Measurements from ENCODE around the gene GZMB. TPM values are rescaled to one million over a fixed set of nuclear protein-coding genes. Genes with fewer than 3 reads are reported as not detected.

The GZMB gene
- total RNA-seq, 1 experiment from 2014 or later: not detected

DNA sequence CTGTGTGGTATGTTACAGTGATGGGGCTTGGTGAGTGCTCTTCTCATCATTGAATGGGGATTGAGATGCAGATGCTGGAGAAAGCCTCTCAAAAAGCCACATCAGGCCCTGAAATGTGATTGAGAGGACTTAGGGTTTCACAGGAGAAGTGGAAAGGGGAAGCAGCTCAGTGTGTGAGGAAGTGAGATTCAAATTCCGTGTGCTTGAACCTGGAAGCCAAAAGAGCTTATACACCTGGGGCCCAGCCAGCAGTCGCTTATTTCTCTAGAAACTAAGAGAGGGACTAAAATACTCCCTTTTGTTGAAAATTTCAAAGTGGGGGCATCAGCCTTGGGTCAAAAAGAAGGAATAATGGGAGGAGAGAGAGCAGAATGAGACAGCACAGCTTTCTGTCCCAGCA is 39.1 kb upstream of the GZMB start:
- ChIA-PET POLR2A (no interaction called here), CTCF (no interaction called here)
- TF ChIP-seq, protein P1, sequence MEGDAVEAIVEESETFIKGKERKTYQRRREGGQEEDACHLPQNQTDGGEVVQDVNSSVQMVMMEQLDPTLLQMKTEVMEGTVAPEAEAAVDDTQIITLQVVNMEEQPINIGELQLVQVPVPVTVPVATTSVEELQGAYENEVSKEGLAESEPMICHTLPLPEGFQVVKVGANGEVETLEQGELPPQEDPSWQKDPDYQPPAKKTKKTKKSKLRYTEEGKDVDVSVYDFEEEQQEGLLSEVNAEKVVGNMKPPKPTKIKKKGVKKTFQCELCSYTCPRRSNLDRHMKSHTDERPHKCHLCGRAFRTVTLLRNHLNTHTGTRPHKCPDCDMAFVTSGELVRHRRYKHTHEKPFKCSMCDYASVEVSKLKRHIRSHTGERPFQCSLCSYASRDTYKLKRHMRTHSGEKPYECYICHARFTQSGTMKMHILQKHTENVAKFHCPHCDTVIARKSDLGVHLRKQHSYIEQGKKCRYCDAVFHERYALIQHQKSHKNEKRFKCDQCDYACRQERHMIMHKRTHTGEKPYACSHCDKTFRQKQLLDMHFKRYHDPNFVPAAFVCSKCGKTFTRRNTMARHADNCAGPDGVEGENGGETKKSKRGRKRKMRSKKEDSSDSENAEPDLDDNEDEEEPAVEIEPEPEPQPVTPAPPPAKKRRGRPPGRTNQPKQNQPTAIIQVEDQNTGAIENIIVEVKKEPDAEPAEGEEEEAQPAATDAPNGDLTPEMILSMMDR (IDR thresholded peaks at IDR 0.05; ENCODE audit: unreplicated experiment): no peak
- no peak overlapping the region for H3K27ac Mint-ChIP-seq (ENCODE audit: low read depth, unreplicated experiment)
- peaks cover 2% of the 10 kb centered on the region for H3K9me3 Mint-ChIP-seq (ENCODE audit: unreplicated experiment)
- no peaks in the 10 kb centered on the region for H3K36me3 Mint-ChIP-seq (ENCODE audit: insufficient read depth, unreplicated experiment)
- DNase-seq (ENCODE audit: unreplicated experiment): no peak
- intact Hi-C loops (cut with micrococcal nuclease): no loop called here
- peaks cover 73% of the 10 kb centered on the region for H3K27me3 Mint-ChIP-seq (ENCODE audit: insufficient read depth, unreplicated experiment)
- no peak overlapping the region for H3K4me3 Mint-ChIP-seq (ENCODE audit: unreplicated experiment)
- BruUV-seq (replicated peaks): no TSS peak
- H3K4me1 Mint-ChIP-seq (ENCODE audit: insufficient read depth, unreplicated experiment): no peaks in the 10 kb centered on the region

DNA sequence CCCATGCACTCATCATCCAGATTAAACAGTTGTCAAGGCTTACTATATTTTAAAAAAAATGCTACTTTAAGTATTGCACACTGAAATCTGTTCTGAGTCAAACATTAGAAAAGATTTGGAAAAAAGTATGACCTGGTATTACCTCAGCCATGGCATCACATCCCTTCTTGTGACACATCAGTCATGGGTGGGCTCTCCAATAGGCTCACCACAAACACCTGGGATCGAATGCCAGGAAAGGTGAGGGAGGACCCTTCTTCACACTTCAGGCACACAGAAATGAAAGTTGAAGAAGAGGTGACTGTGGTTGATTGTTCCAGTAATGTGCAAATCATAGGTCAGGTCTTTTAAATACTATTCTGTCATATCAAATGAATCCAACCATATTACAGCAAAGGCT is 36.6 kb upstream of the GZMB start:
- H3K4me3 Mint-ChIP-seq (ENCODE audit: unreplicated experiment): no peak overlapping the region
- ChIA-PET CTCF (no interaction called here), POLR2A (no interaction called here)
- no peak overlapping the region for H3K27ac Mint-ChIP-seq (ENCODE audit: low read depth, unreplicated experiment)
- TF ChIP-seq, protein P1 (IDR thresholded peaks at IDR 0.05; ENCODE audit: unreplicated experiment): no peak
- H3K27me3 Mint-ChIP-seq (ENCODE audit: insufficient read depth, unreplicated experiment): peaks cover 67% of the 10 kb centered on the region
- peaks cover 6% of the 10 kb centered on the region for H3K9me3 Mint-ChIP-seq (ENCODE audit: unreplicated experiment)
- intact Hi-C loops (cut with micrococcal nuclease): no loop called here
- DNase-seq (ENCODE audit: unreplicated experiment): no peak
- no peaks in the 10 kb centered on the region for H3K36me3 Mint-ChIP-seq (ENCODE audit: insufficient read depth, unreplicated experiment)
- no peaks in the 10 kb centered on the region for H3K4me1 Mint-ChIP-seq (ENCODE audit: insufficient read depth, unreplicated experiment)
- BruUV-seq (replicated peaks): no TSS peak

DNA sequence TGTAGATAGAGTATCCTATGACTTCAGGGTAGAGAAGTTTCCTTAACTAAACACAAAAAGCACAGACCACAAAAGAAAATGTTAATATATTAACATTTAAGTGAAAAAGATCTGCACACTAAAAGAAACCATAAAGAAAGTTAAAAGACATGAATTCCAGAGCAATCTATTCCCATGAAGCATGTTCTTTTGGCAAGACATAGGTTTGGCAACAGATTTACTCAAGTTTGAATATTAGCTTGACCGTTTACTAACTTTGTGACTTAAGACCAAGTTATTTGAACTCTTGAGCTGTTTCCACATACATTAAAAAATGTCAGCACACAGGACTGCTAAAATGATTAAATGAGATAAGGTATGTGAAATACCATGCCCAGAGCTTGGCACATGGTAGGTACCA is 35.7 kb upstream of the GZMB start:
- no peaks in the 10 kb centered on the region for H3K36me3 Mint-ChIP-seq (ENCODE audit: insufficient read depth, unreplicated experiment)
- BruUV-seq (replicated peaks): no TSS peak
- peaks cover 6% of the 10 kb centered on the region for H3K4me1 Mint-ChIP-seq (ENCODE audit: insufficient read depth, unreplicated experiment)
- TF ChIP-seq, protein P1 (IDR thresholded peaks at IDR 0.05; ENCODE audit: unreplicated experiment): no peak
- peaks cover 6% of the 10 kb centered on the region for H3K9me3 Mint-ChIP-seq (ENCODE audit: unreplicated experiment)
- POLR2A ChIA-PET: no interaction called here
- H3K27me3 Mint-ChIP-seq (ENCODE audit: insufficient read depth, unreplicated experiment): peaks cover 57% of the 10 kb centered on the region
- intact Hi-C loops (cut with micrococcal nuclease): no loop called here
- H3K4me3 Mint-ChIP-seq (ENCODE audit: unreplicated experiment): no peak overlapping the region
- no peak overlapping the region for H3K27ac Mint-ChIP-seq (ENCODE audit: low read depth, unreplicated experiment)
- DNase-seq (ENCODE audit: unreplicated experiment): no peak
- CTCF ChIA-PET: interaction anchor here (0.8 to 1.3 kb wide), 2 partner anchors 10 to 12 kb away, joined by 4 read pairs; no protein-coding TSS in a partner anchor

DNA sequence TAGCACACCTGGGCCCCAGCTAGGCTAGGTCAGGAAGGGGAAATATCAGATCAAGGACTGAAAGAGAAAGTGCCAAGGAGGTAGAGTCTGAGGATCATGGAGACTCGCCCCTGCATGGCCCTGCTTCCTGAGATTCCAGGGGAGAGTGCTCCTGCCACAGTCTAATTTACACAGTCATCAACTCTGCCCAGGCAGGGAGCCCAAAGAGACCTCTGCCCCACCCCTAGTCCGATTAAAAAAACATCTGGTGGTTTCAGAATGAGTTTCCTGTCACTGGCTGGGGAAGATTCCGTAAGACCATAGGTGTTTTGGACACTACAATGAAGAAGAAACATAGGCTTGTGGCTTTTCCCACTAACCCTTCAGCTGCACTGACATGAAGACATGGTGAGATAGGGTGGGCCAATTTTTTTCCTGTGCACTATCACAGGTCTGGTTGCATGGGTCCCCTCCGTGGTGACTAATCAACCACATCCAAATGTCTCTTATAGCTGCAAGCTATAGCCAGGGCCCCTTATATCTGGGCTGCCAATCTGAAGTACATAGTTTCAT is 31.5 kb upstream of the GZMB start:
- no peak overlapping the region for H3K27ac Mint-ChIP-seq (ENCODE audit: low read depth, unreplicated experiment)
- intact Hi-C loops (cut with micrococcal nuclease): no loop called here
- ChIA-PET POLR2A (no interaction called here), CTCF (interaction anchor here (0.6 to 0.7 kb wide), 2 partner anchors 13 to 129 kb away, joined by 3 to 4 read pairs; no protein-coding TSS in a partner anchor)
- BruUV-seq (replicated peaks): no TSS peak
- H3K36me3 Mint-ChIP-seq (ENCODE audit: insufficient read depth, unreplicated experiment): no peaks in the 10 kb centered on the region
- H3K9me3 Mint-ChIP-seq (ENCODE audit: unreplicated experiment): peaks cover 6% of the 10 kb centered on the region
- H3K4me3 Mint-ChIP-seq (ENCODE audit: unreplicated experiment): no peak overlapping the region
- DNase-seq (ENCODE audit: unreplicated experiment): no peak
- H3K4me1 Mint-ChIP-seq (ENCODE audit: insufficient read depth, unreplicated experiment): peaks cover 6% of the 10 kb centered on the region
- TF ChIP-seq, protein P1 (IDR thresholded peaks at IDR 0.05; ENCODE audit: unreplicated experiment): no peak
- peaks cover 20% of the 10 kb centered on the region for H3K27me3 Mint-ChIP-seq (ENCODE audit: insufficient read depth, unreplicated experiment)
